Measurements from ENCODE around the gene CD3E.

DNA sequence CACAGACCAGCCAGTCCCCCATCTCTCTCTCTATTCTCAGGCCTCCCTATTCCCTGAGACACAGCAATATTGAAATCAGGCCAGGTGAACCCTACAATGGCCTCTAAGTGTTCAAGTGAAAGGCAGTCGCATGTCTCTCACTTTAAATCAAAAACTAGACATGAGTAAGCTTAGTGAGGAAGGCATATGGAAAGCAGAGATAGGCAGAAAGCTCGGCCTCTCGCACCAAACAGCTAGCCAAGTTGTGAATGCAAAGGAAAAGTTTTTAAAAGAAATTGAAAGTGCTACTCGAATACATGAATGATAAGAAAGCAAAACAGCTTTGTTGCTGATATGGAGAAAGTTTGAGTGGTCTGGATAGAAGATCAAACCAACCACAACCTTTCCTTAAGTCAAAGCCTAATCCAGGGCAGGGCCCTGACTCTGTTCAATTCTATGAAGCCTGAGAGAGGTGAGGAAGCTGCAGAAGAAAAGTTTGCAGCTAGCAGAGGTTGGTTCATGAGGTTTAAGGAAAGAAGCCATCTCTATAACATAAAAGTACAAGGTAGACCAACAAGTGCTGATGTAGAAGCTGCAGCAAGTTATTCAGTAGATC, 20.7 kb upstream of the CD3E start:
- TF ChIP-seq POLR2AphosphoS5 (IDR thresholded peaks at IDR 0.05; ENCODE audit: borderline replicate concordance, low read depth, low read length), result no peak
- TF ChIP-seq EZH2 (IDR thresholded peaks at IDR 0.05), result no peak

Measured in SK-N-MC (cell line).